CD4-positive, alpha-beta T cell treated with Interleukin-4 for 1 hour (primary cell): ENCODE results near the gene ITGB2.

Source experiments
- DNase-seq, 2 donors: peaks; one replicate each; pipeline ENCODE4 v3.0.0-alpha.2; 2020 to 2022

The ITGB2 gene

DNA sequence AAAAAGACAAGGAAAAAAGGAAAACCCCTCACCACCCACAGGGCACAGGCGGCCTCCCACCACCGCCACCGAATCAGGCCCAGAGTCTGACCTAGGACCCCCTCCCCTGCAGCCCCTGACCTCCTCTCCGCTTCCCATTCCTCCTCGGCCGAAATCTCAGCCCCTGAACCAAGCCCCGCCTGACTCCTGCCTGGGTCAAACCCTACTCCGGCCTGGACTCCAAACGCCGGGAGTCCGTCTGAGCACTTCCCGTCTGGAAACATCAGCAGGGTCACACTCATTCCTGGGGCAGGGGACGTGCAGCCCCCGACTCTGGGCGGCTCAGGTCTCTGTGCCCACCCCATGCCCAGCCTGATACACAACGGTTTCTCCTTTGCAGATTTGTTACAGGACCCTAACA is 76.4 kb downstream of the ITGB2 start:
- no peak for DNase-seq

- no peak for DNase-seq
Measured at GRCh38 chr21:44842721-44843445, 77.8 kb downstream of the ITGB2 start.

DNA sequence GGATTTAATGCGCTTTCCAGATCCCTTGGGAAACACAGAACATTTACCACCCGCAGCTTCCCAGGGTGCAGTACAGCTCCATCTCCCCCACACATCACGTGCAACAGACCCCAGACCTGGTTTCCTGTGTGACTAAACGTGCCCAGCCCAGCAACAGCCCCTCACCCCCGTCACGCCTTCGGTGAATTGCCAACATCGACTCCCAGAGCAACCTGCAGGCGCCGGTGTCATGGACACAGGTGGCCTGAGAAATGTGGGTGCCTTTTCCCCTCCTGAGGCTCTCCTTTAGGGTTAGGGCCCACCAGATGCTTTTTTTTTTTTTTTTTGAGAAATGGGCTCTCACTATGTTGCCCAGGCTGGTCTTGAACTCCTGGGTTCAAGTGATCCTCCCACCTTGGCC is 78.6 kb downstream of the ITGB2 start:
- no peak for DNase-seq

DNA sequence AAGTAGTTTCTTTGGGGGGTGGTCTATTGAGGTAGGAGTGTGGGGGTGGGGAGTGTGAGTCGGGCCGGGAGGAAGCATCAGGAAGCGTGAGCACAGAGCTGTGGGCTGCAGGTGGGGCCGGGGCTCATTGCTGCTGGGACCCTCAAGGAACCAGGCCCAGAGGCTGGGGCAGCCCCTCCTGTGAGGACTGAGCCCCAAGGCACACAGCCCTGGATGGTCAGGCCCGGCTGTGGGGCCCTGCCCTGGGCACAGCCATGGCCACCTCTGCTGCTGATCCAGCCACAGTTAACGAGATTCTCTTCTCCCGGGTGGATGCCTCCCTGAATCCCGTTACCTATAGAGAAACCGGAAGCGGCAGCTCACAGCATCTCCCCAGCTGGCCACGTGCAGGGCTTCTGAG is 79.9 kb downstream of the ITGB2 start:
- DNase-seq: no peak

- no peak for DNase-seq
Measured at GRCh38 chr21:44838951-44839350, 81.7 kb downstream of the ITGB2 start.

DNA sequence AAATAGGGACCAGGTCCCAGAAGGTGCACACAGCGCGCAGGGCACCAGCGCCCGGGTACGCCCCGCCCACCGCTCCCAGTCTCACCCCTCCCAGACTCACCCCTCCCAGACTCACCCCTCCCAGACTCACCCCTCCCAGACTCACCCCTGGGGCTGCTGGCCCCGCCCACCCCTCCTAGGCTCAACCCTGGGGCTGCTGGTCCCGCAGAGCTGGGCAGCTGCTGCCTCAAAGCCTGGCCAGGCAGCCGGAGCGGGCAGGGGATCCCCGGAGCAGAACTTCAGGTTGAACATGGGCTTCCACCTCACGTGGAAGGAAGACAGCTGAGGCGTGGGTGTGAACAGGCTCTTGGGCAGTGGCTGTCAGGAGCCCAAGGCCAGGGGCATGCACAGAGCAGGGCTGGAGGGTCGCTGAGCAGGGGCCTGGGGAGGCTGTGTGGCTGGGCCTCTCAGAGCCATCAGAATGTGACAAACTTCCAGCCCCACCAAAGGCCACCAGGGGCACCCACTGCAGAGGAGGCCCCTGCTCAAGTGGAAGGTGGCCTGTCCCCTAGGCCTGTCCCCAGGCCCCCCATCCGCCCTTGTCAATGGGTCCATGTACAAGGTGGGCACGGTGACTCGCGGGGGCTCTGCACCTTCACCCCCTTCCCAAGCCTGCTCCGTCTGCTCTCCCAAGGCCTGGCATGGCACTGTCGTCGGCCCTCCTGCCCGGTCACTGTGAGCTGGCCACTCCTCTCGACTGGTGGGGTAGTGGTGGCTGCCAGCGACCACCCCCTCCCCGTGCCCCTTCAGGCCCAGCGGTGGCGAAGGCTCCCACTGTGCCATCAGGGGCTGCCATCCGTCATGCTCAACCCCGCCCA is 82.4 kb downstream of the ITGB2 start:
- no peak for DNase-seq

- no peak for DNase-seq
Measured at GRCh38 chr21:44837537-44837936, 83.2 kb downstream of the ITGB2 start.

DNA sequence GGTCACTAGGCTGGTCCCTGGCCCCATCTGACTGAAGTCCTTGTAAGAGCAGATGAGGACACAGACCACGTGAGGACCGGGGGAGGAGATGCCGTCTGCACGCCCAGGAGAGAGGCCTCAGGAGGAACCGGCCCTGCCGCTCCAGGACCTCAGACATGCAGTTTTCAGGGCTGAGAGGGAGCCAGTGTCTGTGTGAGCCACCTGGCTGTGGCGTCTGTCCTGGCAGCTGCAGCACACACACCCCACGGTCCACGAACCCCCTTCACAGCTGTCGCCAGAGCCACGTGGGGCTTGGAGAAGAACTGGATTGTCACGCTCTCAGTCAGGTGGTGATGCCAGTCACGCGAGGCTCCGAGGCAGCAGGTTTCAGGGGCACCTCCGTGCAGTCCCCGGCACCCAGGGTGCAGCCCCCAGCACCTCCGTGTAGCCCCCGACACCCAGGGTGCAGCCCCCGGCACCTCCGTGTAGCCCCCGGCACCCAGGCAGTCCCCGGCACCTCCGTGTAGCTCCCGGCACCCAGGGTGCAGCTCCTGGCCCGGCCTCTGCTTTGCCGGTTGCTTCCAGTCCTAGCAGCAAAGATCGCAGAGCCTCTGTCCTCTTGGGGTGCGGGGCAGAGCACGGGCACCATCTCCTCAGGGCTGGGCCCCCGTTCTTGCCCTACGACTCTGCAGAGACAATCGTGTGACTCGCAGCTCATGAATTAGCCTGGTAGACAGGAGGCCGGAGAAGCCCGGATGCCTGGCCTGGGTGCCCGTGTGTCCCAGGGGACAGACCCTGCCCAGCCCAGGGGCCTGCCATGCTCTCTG is 83.8 kb downstream of the ITGB2 start:
- no peak for DNase-seq

GRCh38 chr21:44836349-44836665 is 84.4 kb downstream of the ITGB2 start:
- DNase-seq: no peak
